ENCODE measurements around the gene ZNF599. TPM values are rescaled to one million over a fixed set of nuclear protein-coding genes. Genes with fewer than 3 reads are reported as not detected.
A peak's percentile ranks its signal among the peaks of the same experiment; 100 is the strongest.

The ZNF599 gene
- total RNA-seq, 1 donor from 2014 or later, result 7.8 TPM

DNA sequence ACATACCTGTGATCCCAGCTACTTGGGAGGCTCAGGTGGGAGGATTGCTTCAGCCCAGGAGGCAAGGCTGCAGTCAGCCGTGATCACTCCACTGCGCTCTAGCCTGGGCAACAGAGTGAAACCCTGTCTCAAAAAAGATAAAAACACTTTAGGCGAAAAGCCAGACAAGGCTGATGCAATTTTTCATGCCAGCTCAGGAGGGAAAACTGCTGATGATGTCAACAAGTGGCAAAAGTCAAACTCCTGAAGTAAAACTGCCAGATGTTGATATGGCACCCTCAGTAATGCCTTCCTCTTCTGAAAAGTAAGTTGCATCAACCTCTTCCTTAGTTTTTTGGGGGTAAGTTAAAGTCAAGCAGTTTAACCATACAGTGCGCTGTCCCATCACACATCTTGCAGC is 15.6 kb downstream of the ZNF599 start:
- peaks cover 75% of the 10 kb centered on the region for H3K36me3 Mint-ChIP-seq (ENCODE audit: low read depth, unreplicated experiment)
- H3K27me3 Mint-ChIP-seq (ENCODE audit: unreplicated experiment), result peaks cover 3% of the 10 kb centered on the region
- TF ChIP-seq, protein P1, sequence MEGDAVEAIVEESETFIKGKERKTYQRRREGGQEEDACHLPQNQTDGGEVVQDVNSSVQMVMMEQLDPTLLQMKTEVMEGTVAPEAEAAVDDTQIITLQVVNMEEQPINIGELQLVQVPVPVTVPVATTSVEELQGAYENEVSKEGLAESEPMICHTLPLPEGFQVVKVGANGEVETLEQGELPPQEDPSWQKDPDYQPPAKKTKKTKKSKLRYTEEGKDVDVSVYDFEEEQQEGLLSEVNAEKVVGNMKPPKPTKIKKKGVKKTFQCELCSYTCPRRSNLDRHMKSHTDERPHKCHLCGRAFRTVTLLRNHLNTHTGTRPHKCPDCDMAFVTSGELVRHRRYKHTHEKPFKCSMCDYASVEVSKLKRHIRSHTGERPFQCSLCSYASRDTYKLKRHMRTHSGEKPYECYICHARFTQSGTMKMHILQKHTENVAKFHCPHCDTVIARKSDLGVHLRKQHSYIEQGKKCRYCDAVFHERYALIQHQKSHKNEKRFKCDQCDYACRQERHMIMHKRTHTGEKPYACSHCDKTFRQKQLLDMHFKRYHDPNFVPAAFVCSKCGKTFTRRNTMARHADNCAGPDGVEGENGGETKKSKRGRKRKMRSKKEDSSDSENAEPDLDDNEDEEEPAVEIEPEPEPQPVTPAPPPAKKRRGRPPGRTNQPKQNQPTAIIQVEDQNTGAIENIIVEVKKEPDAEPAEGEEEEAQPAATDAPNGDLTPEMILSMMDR (IDR thresholded peaks at IDR 0.05; ENCODE audit: unreplicated experiment), result no peak
- peaks cover 51% of the 10 kb centered on the region for H3K9me3 Mint-ChIP-seq (ENCODE audit: unreplicated experiment)
- no peaks in the 10 kb centered on the region for H3K4me1 Mint-ChIP-seq (ENCODE audit: unreplicated experiment)
- DNase-seq (ENCODE audit: low spot score), result no peak
- no peak overlapping the region for H3K27ac Mint-ChIP-seq (ENCODE audit: unreplicated experiment)
- no peak overlapping the region for H3K4me3 Mint-ChIP-seq (ENCODE audit: unreplicated experiment)

DNA sequence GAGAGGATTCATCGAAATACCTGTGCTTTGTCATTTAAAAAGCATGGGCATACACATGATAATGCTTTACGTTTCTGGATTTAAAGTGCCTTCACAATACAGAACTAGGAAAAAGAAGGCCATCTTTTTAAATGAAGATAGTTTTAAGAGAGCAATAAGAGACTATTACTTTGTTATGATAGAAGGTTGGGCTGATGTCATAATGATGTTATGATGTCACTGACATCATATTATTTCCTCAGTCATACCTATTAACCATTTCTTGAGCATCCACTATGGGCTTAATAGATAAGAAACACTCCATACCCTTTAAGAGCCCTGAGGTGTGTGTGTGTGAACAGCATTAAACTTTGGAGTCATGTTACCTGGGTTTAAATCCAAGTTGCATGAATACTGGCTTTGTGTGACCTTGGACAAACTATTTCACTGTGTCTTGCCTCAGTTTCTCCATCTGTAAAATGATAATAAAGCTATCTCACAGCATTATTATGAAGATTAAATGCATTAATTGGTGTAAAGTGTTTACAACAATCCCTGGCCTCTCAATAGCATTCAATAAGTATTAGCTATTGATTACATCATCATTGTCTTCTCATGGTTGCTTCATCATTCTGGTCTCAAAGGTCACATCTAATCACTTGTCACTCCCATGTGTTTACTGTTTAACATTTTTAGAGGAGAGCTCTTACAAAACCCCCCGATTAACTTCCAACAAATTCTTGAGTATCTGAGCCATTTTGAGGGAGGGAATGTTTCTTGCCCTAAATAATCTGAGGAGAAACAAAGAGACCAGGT is 27.9 kb downstream of the ZNF599 start:
- no peak overlapping the region for H3K27ac Mint-ChIP-seq (ENCODE audit: unreplicated experiment)
- peaks cover 5% of the 10 kb centered on the region for H3K9me3 Mint-ChIP-seq (ENCODE audit: unreplicated experiment)
- H3K27me3 Mint-ChIP-seq (ENCODE audit: unreplicated experiment), result peaks cover 2% of the 10 kb centered on the region
- peaks cover 52% of the 10 kb centered on the region for H3K36me3 Mint-ChIP-seq (ENCODE audit: low read depth, unreplicated experiment)
- H3K4me1 Mint-ChIP-seq (ENCODE audit: unreplicated experiment), result no peaks in the 10 kb centered on the region
- H3K4me3 Mint-ChIP-seq (ENCODE audit: unreplicated experiment), result no peak overlapping the region
- no peak for DNase-seq (ENCODE audit: low spot score)
- TF ChIP-seq, protein P1 (IDR thresholded peaks at IDR 0.05; ENCODE audit: unreplicated experiment), result no peak

DNA sequence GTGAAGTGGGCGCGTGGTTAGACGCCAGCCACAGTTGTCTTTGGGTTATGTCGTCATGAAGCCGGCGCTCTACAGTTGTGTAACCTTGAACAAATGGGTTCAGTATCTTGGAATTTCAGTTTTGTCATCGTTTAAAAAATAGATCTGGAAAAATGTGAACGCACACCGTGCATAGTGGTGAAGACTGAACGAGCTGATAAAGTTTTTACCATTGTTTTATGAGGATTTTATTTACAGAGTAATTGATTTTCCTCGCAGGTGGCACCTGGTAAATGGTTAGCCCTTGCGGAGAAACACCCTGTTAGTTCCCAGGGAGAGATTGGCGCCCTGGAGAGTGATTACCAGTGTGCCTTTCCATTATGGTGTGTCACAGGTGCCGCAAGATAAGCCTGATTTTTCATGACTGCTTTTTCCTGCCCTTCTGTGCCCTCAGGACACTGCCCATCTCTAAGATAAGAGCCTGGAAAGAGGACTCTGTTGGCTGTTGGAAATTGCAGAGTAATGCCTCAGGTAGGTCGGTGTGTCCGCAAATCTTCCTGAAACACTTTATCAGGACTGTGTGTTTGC is 38.4 kb downstream of the ZNF599 start:
- Mint-ChIP-seq H3K4me1 (ENCODE audit: unreplicated experiment) (peaks cover 17% of the 10 kb centered on the region), H3K4me3 (ENCODE audit: unreplicated experiment) (peak overlapping the region; percentile 94), H3K36me3 (ENCODE audit: low read depth, unreplicated experiment) (peaks cover 16% of the 10 kb centered on the region), H3K9me3 (ENCODE audit: unreplicated experiment) (no peaks in the 10 kb centered on the region), H3K27me3 (ENCODE audit: unreplicated experiment) (no peaks in the 10 kb centered on the region), H3K27ac (ENCODE audit: unreplicated experiment) (peak overlapping the region; percentile 94)
- TF ChIP-seq, protein P1 (IDR thresholded peaks at IDR 0.05; ENCODE audit: unreplicated experiment), result no peak
- no peak for DNase-seq (ENCODE audit: low spot score)

DNA sequence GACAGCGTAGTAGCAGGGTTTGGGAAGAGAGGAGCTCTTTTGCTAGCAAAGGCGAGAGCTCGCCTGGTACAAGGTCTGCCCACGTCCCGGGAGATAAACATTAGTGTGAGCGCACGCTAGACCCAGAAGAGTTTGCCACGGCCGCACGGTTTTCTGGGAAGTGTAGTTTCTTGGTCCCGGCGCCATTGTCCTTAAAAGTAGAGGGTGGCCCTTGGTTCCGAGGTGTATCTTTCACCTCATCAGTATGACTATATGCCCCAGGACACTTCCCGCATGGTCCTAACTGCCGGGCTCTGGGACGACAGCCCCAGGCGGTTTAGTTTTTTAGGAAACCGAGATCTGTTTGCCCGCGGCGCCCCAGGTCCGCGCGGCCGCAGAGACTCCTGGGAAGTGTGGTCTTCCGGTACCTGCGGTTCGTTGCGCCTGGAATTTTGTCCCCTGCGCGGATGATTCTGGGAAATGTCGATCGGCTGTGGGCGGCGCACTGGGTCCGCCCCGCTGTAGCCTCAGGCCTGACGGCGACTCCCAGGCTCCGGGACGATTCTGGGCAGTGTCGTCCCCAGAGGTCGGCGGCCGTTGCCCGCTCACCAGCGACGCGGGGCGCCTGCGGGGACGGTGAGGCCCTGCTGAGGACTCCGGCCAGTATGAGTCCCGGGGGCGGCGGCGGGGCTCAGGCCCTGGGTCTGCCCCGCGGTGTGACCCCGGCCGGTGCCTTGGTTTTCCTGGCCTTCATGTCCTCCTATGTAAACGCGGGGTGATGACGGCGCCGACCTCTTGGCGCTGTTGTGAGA is 39.1 kb downstream of the ZNF599 start, which contains the start of gene ZNF181:
Gene ZNF181, plus strand, starts transcription at position 498 of the 791 bp plus-strand sequence. CDS start 795 bp downstream, outside the sequence.
- peak; percentile 76 for DNase-seq (ENCODE audit: low spot score)
- Mint-ChIP-seq H3K27ac (ENCODE audit: unreplicated experiment) (peak within 1 kb of the TSS; percentile 98), H3K4me1 (ENCODE audit: unreplicated experiment) (peaks cover 17% of the 10 kb centered on the region), H3K36me3 (ENCODE audit: low read depth, unreplicated experiment) (peaks cover 11% of the 10 kb centered on the region), H3K4me3 (ENCODE audit: unreplicated experiment) (peak within 1 kb of the TSS; percentile 96), H3K27me3 (ENCODE audit: unreplicated experiment) (no peaks in the 10 kb centered on the region), H3K9me3 (ENCODE audit: unreplicated experiment) (no peaks in the 10 kb centered on the region)
- TF ChIP-seq, protein P1 (IDR thresholded peaks at IDR 0.05; ENCODE audit: unreplicated experiment), result no peak

Measured in endothelial cell (in vitro differentiated cells).